HTERT RPE-1 (cell line): ENCODE results near the gene TMEM186.
"Not testable (repeated sequence)": the region's sequence is repeated elsewhere in the genome, so short reads cannot be mapped to it uniquely, and the experiment has no call there.

ENCODE experiments used
- in situ Hi-C: fragments of 300-500 bp; cut with MboI; formaldehyde crosslinking; loops from 4 replicates; pipeline ENCODE4 v1.14.3; 2020; ENCODE audit warnings: low sequenced_read_pairs

Gene TMEM186, protein sequence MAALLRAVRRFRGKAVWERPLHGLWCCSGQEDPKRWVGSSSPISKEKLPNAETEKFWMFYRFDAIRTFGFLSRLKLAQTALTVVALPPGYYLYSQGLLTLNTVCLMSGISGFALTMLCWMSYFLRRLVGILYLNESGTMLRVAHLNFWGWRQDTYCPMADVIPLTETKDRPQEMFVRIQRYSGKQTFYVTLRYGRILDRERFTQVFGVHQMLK

GRCh38 chr16:8797364-8798173, at the start of gene TMEM186, which contains the start of gene PMM2:
TSS of gene TMEM186 (minus strand) at chr16:8797639. CDS start at chr16:8797614, 25 bp downstream.
TSS of gene PMM2 (plus strand) at chr16:8797839. CDS start at chr16:8797883, 44 bp downstream.
- in situ Hi-C loops = no loop called here

DNA sequence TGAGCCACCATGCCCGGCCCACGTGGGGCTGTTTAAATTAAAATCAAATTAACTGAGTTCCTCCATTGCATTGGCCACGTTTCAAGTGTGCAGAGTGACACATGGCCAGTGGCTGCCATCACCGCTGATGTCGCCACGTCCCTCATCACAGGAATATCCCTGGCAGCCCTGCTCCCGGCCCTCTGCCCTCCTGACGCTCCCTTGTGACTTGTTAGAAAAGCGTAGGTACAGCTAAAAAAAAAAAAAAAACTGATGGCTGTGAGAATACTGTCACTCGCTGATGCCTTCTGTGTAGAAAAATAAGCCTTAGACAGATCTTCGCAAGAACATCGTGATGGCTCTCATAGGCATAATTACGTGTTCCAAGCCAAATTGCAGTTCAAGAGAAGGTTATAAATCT, 49.7 kb upstream of the TMEM186 start:
- in situ Hi-C loops = no loop called here

DNA sequence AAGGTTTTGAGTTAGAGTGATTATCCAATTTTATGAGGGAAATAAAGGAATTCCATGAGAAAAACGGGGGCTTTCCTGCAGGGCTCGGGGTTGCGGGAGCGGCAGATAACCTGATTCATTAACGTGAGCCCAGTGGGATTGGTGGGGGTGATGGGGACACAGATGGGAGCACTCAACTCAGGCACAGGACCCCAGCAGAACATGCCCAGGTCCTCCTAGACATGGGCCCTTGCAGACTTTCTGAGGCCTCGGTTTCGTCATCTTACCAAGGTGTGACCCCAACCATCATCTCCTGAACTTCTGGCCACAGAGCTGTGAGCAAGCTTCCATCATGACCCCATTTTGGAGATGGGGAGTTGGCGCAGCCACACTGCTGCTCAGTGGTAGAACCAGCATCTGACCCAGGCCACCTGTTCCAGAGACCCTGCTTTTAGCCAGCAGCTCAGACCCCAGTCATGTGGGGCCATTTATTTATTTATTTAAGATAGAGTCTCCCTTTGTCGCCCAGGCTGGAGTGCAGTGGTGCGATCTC, 49.0 kb upstream of the TMEM186 start:
- in situ Hi-C loops = no loop called here

DNA sequence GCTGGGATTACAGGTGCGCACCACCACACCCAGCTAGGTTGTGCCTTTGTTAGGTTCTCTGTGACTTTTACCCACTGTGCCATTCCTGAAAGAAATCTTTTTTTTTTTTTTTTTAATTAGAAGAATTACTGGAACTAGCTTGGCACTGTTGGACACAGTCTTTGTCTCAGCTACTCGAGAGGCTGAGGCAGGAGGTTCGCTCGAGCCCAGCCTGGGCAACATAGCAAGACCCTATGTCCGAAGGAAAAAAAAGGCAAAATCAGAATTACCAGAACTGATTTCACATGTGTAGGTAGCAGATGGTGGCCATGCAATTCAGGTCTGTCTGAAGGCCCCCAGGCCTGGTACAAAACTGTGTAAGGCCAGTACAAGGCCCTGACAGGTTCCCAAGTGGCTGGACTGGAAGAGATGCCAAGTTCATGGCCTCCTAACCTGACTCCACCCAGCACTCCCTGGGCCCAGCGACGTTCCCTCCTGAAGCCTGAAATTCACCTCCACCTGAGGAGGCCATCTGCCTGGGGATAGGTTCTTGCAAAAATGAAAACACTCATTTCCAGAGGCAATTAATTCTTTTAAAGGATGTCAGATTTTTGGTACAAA, 48.4 kb upstream of the TMEM186 start:
- in situ Hi-C loops = no loop called here

GRCh38 chr16:8843296-8843695, 45.9 kb upstream of the TMEM186 start:
- in situ Hi-C loops = not testable (repeated sequence)

GRCh38 chr16:8842016-8842415, 44.6 kb upstream of the TMEM186 start:
- in situ Hi-C loops = not testable (repeated sequence)

GRCh38 chr16:8837594-8837993, 40.2 kb upstream of the TMEM186 start:
- in situ Hi-C loops = not testable (repeated sequence)

GRCh38 chr16:8836797-8837196, 39.4 kb upstream of the TMEM186 start:
- in situ Hi-C loops = not testable (repeated sequence)

- in situ Hi-C loops = no loop called here
Observed at GRCh38 chr16:8832717-8833105, 35.3 kb upstream of the TMEM186 start.

DNA sequence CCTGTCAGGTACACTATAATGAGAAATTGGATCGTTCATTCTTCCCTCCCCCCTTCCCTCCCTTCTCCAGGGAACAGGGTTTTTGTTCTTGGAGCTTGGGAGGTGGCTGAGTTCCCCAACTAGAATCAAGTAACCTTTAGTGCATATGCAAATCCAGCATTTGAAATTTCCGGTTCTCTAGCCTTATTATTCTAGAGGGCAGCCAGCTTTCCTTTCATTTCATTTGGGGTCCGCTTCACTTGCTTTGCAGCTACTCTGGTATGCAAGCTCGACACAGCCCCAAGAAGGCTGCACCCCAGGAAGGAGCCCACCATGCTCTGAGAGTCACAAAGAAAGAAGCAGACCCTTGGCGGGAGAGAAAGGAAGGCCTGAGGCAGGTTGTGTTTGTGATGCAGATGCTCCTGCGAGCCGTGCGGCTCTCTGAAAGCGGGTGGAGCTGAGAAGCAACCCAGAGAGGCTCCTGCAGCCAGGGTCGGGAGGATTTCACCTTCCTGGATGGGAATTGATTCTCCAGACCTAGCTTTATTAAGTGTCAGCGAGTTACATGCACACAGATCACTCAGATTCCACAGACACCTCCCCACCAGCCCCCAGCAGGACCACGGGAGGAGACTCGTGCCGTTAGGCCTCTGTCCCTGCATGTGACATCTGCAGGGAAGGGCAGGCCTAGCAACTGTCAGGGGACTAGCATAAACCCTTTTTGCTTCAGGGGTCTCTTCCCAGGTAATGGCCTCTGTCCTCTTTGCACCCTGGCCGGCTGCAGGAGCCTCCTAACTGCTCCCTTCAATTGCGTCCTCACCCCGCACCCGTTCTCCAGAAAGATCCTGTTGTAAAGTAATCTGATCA, 34.7 kb upstream of the TMEM186 start:
- in situ Hi-C loops = no loop called here

GRCh38 chr16:8831450-8831849, 34.0 kb upstream of the TMEM186 start:
- in situ Hi-C loops = no loop called here

DNA sequence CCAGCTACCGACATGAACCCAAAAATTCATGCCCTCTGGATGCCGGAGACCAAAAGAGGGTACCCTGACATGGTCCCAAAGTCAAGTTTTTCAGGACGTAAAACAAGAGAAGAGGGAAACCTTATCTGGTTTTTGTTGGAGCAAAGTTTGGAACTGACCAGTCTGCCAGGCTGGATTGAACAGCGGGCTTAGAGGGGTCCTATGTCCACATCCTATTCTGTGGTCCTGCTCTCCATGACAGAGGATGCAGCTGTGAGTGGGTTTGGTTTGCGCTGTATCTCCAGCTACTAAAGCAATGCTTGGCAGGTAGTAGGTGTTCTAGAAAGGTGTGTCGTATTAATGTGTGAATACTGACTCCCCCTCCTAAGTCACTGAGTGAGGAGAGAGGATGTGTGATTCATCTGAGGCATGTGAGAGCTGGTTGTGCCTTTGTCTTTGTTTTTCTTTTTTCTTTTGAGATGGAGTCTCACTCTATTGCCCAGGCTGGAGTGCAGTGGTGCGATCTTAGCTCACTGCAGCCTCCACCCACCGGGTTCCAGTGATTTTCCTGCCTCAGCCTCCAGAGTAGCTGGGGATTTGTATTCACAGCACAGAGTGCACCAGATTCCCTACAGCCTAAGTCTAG, 31.2 kb upstream of the TMEM186 start:
- in situ Hi-C loops = no loop called here

GRCh38 chr16:8826278-8826879, 28.9 kb upstream of the TMEM186 start:
- in situ Hi-C loops = no loop called here

- in situ Hi-C loops = no loop called here
Observed at GRCh38 chr16:8822403-8822802, 25.0 kb upstream of the TMEM186 start.

DNA sequence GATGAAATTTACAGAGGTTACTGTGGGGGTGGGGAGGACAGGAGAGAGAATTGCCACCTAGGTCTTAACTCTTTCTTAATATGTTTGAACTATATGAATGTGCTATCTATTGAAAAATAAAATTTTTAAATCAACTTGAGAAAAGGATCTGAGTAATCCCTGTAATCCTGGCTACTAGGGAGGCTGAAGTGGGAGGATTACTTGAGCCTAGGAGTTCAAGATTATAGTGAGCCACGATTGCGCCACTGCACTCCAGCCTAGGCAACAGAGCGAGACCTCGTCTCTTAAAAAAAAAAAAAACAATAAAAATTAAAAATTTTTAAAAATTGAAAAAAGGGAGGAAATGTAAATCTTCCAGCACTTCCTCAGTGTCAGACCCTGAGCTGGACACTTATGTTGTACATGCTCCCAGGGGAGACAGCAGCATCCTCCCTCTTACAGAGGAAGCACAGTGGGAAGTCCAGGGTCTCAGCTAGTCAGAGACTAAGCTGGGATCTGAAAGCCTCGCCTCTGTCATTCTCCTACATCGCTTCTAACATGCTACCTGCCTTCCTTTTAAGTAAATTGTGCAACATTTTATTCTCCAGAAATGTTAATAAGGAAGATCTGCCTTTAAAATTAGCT, 22.1 kb upstream of the TMEM186 start:
- in situ Hi-C loops = no loop called here

DNA sequence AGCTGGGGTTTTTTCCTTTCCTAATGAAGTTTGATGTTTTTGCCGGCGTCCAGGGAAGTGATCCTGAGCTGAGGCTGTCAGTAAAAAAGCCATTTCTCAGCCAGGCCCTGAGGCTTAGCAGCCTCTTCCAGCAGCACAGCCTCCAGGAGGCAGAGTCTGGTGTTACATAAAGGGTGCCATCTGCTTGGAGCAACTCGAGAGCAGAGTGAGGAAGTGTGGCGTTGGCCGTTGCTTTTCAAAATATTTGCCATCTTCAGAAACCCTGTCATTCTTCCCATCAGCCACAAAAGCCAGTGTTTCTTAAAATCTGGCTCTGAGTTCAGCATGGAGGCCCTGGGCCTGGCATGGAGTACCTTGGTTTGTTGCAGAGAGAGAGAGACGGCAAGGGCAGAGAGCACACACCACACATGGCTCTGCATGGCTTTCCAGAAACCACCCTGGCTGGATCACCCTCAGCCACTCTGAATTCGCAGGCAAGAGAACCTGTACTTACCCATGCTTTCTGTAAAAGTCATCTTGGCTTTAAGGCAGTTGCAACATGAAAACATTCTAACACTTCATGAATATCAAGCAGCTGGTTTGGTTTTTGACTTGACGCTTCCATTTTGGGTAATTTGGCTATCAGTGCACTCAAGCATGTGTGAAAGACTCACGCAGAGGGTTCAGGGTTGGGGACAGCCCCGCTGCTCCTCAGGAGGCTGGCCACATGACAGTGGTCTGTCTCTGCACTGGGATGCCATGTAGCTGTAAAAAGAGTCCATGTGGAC, 21.2 kb upstream of the TMEM186 start:
- in situ Hi-C loops = no loop called here

DNA sequence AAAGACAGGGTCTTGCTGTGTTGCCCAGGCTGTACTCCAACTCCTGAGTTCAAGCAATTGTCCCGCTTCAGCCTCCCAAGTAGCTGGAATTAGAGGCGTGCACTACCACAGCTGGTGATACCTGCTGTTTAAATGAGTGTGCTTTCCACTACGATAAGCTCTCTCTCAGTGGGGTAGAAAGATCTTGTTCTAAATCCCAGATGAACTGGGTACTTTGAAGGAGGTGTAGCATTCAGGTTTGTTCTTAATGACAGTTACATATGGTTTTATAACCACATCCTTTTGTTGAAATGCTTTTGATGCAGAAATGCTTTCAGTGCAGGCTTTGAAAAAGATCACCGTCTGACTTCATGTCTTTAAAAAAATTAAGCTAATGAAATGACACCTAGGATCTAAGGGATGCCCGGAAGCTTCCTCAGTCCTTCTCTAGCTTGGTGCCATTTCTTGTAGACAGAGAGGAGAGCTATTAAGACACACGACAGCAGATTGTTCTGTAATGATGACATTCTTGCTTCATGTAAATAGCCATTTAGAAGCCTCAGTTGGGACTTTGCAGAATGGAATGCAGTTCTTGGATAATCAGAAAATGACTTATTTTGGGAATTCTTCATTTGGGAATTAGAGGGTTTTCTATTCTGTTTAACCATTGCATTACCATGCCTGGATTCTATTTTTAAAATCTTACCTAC, 19.7 kb upstream of the TMEM186 start:
- in situ Hi-C loops = no loop called here
